Suprapubic skin (tissue), 4 donors: ENCODE data around the gene CELF5. TPM values are rescaled to one million over a fixed set of nuclear protein-coding genes. Genes with fewer than 3 reads are reported as not detected.

Experiments used
- DNase-seq, 2 donors: peaks; one replicate each; pipeline ENCODE4 v3.0.0-alpha.2; 2019; ENCODE audit warnings: low spot score in 2 of 2
- H3K27ac ChIP-seq: fragments of 200-600 bp; sonication (generic); one replicate; pipeline ENCODE4 v1.5.1; 2019
- H3K27me3 ChIP-seq: fragments of 200-600 bp; sonication (generic); one replicate; pipeline ENCODE4 v1.5.1; 2019
- H3K36me3 ChIP-seq: fragments of 200-600 bp; sonication (generic); one replicate; pipeline ENCODE4 v1.5.1; 2019
- H3K4me1 ChIP-seq: fragments of 200-600 bp; sonication (generic); one replicate; pipeline ENCODE4 v1.5.1; 2019
- H3K4me3 ChIP-seq: fragments of 200-600 bp; sonication (generic); one replicate; pipeline ENCODE4 v1.5.1; 2019; ENCODE audit warnings: mild to moderate bottlenecking
- H3K9me3 ChIP-seq: fragments of 200-600 bp; sonication (generic); one replicate; pipeline ENCODE4 v1.5.1; 2019
- EP300 ChIP-seq: sonication (generic); formaldehyde crosslinking; IDR thresholded peaks from one replicate; pipeline ENCODE4 v1.6.1; 2017; ENCODE audit warnings: antibody characterized with exemption
- POLR2A ChIP-seq, 2 donors: fragments of 450-650 bp; IDR thresholded peaks; one replicate each; pipeline ENCODE4 v1.6.1; 2017; ENCODE audit warnings: antibody characterized with exemption in 2 of 2, mild to moderate bottlenecking in 2 of 2, moderate library complexity in 2 of 2
- POLR2AphosphoS5 ChIP-seq, 3 donors: sonication (generic); formaldehyde crosslinking; IDR thresholded peaks; one replicate each; pipeline ENCODE4 v1.6.1; 2017; ENCODE audit warnings: antibody characterized with exemption in 3 of 3
- WGBS: methylation state at CpG from one replicate; pipeline ENCODE4 v1.1.5; 2018; 5-methylcytosine and 5-hydroxymethylcytosine counted together
- total RNA-seq, 4 donors: library from RNA; depleted of rRNA; stranded (reverse); fragments of >200 nt; gene quantifications; one replicate each; pipeline ENCODE4 v1.1.0, GENCODE V29; 2016
- TF ChIP-seq, protein P1 (sequence below), 2 donors: fragments of 200-600 bp in 1 of 2; fragments of 450-650 bp in 1 of 2; sonication (generic) in 1 of 2; IDR thresholded peaks; one replicate each; pipeline ENCODE4 v1.5.1; 2016 to 2019; ENCODE audit warnings: antibody characterized with exemption in 2 of 2, mild to moderate bottlenecking in 1 of 2, moderate library complexity in 1 of 2

Gene CELF5
- under 1 TPM in 3 of 4 donors, not detected in 1; 0.17 to 0.87 (median 0.64) TPM for total RNA-seq

DNA sequence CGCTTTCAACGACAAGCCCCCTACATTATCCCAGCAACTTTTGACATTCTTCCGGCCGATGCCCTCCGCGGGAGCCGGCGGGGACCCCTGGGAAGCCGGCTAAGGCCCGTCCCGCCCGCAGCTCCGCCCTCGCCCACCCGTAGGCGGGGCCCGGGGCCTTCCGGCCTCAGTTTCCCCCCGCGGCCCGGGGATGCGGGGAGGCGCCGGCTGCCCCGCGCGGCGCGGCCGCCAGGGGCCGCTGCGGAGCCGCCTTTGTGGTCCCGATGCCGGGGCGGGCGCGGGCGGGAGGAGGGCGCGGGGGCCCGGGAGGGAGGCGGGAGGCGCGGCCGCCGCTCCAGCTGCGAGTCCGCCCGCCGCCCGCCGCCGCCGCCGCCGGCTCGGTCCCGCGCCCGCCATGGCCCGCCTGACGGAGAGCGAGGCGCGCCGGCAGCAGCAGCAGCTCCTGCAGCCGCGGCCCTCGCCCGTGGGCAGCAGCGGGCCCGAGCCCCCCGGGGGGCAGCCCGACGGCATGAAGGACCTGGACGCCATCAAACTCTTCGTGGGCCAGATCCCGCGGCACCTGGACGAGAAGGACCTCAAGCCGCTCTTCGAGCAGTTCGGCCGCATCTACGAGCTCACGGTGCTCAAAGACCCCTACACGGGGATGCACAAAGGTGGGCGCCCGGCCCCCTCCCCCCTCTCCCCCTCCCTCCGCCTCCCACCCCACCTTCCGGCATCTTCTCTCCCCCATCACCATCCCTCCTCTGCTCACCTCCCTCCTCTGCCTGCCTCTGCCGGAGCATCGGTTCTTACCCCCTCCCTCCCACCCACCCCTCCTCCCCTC lies at the start of gene CELF5:
Gene CELF5, plus strand, starts transcription at position 316 of the 823 bp plus-strand sequence. Its CDS starts 79 bp downstream, at position 395.
- Histone ChIP-seq H3K27me3 (peaks cover 79% of the 10 kb centered on the region), H3K4me3 (peak within 1 kb of the TSS; percentile 34), H3K36me3 (no peaks in the 10 kb centered on the region), H3K9me3 (no peaks in the 10 kb centered on the region), H3K27ac (no peak within 1 kb of the TSS), H3K4me1 (peaks cover 8% of the 10 kb centered on the region)
- DNase-seq, result no peak
- 8% methylated on average over 19 of the region's 94 CpGs for WGBS
- TF ChIP-seq, protein P1, sequence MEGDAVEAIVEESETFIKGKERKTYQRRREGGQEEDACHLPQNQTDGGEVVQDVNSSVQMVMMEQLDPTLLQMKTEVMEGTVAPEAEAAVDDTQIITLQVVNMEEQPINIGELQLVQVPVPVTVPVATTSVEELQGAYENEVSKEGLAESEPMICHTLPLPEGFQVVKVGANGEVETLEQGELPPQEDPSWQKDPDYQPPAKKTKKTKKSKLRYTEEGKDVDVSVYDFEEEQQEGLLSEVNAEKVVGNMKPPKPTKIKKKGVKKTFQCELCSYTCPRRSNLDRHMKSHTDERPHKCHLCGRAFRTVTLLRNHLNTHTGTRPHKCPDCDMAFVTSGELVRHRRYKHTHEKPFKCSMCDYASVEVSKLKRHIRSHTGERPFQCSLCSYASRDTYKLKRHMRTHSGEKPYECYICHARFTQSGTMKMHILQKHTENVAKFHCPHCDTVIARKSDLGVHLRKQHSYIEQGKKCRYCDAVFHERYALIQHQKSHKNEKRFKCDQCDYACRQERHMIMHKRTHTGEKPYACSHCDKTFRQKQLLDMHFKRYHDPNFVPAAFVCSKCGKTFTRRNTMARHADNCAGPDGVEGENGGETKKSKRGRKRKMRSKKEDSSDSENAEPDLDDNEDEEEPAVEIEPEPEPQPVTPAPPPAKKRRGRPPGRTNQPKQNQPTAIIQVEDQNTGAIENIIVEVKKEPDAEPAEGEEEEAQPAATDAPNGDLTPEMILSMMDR (IDR thresholded peaks at IDR 0.05), result peak; percentile 40 to 74
- no peak for TF ChIP-seq POLR2AphosphoS5 (IDR thresholded peaks at IDR 0.05)

DNA sequence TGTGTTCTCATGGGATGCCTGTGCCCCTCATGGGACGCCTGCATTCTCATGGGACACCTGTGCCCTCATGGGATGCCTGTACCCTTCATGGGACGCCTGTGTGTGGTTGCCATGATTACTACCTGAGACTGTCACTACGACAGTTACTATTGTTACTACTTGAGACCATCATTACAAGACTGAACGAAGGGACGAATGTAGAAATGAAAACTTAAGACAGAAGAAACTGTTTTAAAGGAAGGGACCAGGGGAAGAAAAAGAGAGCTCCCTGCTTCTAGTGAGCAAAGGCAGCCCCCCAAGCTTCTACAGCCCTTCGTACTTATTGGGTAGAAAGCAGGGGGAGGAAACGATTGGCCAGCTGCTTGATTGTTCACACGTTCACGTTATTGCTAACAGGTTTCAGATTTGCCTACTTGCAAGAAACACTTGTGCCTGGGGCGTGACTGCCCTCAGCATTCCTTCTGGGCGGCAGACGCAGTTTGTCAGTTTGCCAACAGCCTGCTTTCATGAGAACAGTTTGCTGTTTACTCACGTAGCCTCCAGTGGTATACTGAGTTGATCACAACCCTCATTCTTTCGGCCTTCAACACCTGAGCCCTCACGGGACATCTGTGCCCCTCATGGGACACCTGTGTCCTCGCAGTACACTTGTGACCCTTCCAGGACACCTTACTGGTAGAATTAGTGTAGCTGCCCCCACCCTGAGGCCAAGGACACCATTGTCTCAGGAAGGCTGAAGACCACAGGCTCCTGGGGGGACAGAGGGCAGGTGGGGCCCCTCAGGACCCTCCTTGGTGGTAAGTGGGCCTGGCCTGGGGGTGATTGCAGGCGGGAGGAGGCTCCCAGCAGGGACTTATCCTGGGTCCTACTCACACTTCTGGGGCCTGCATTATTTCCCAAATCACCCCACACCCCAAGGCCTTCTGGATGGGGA lies 48.4 kb upstream of the CELF5 start:
- DNase-seq, result no peak
- TF ChIP-seq EP300 (no peak), POLR2AphosphoS5 (IDR thresholded peaks at IDR 0.05) (no peak), POLR2A (IDR thresholded peaks at IDR 0.05) (no peak)
- TF ChIP-seq, protein P1 (IDR thresholded peaks at IDR 0.05), result no peak

DNA sequence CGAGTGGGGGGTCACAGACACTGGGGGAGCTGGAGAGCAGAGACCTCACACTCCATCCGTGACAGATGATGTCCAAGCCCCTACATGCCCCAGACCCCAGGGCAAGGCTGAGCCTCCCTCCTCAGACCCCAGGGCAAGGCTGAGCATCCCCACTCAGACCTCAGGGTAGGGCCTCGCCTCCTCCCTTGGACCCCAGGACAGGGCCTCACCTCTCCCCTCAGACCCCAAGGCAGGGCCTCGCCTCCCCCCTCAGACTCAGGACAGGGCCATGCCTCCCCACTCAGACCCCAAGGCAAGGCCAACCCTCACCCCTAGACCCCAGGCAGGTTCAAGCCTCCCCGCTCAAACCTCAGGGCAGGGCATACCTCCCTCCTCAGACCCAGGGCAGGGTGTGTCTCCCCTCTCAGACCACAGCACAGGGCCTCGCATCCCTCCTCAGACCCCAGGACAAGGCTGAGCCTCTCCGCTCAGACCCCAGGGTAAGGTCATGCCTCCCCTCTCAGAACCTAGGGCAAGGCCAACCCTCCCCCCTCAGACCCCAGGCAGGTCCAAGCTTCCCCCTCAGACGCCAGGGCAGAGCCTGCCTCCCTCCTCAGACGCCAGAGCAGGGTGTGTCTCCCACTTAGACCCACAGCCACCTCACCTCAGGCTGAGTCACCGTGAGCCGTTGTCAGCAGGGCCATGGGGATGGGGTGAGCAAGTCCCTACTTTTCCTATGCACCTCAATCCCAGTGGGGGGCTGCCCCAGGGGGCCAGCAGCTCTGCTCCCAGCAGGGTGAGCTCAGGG lies 47.6 kb upstream of the CELF5 start:
- WGBS, result 59% methylated on average over 8 of the region's 11 CpGs
- no peak overlapping the region for H3K4me3 ChIP-seq

More for the DNA sequence above, 48.4 kb upstream of the CELF5 start:
- H3K9me3 ChIP-seq, result no peaks in the 10 kb centered on the region
- no peak overlapping the region for H3K4me3 ChIP-seq
- no peaks in the 10 kb centered on the region for H3K27me3 ChIP-seq
- no peak overlapping the region for H3K27ac ChIP-seq
- no peaks in the 10 kb centered on the region for H3K36me3 ChIP-seq
- H3K4me1 ChIP-seq, result peaks cover 16% of the 10 kb centered on the region
- WGBS, result 50% methylated on average over 16 of the region's 17 CpGs

DNA sequence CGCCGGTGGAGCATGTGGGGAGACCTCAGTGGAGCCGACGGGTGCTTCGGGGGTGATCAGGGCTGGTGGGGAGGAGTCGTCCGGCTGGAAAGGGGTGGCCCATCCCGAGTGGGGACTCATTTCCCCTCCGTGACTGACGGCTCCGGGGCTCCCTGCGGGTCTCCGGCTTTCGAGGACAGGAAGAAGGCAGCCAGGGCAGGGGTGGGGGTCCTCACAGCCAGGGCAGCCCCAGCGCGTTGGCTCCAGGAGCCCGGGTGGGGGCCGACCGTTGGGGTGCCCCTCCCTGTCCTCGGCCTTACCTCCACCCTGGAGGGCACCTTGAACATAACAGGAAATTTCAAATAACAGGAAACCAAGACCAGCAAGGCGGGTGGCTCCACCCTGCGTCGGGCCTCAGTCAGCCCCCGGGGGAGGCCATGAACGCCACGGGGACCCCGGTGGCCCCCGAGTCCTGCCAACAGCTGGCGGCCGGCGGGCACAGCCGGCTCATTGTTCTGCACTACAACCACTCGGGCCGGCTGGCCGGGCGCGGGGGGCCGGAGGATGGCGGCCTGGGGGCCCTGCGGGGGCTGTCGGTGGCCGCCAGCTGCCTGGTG lies 46.0 kb upstream of the CELF5 start, which contains the start of gene S1PR4:
Gene S1PR4, plus strand, starts transcription at position 393 of the 596 bp plus-strand sequence. Its CDS starts 24 bp downstream, at position 417.
- H3K27ac ChIP-seq, result no peak within 1 kb of the TSS
- TF ChIP-seq EP300, result no peak
- no peak for TF ChIP-seq POLR2A (IDR thresholded peaks at IDR 0.05)
- no peak for TF ChIP-seq POLR2AphosphoS5 (IDR thresholded peaks at IDR 0.05)
- TF ChIP-seq, protein P1 (IDR thresholded peaks at IDR 0.05), result no peak
- 74% methylated on average over 13 of the region's 42 CpGs for WGBS
- H3K4me1 ChIP-seq, result peaks cover 16% of the 10 kb centered on the region
- H3K36me3 ChIP-seq, result no peaks in the 10 kb centered on the region
- H3K4me3 ChIP-seq, result peak within 1 kb of the TSS; percentile 14
- no peaks in the 10 kb centered on the region for H3K9me3 ChIP-seq
- peak in 1 of 2 donors; percentile 78 for DNase-seq
- no peaks in the 10 kb centered on the region for H3K27me3 ChIP-seq

More for the DNA sequence above, 47.6 kb upstream of the CELF5 start:
- no peaks in the 10 kb centered on the region for H3K36me3 ChIP-seq
- no peak for DNase-seq
- H3K9me3 ChIP-seq, result no peaks in the 10 kb centered on the region
- H3K4me1 ChIP-seq, result peaks cover 16% of the 10 kb centered on the region
- no peak overlapping the region for H3K27ac ChIP-seq
- no peaks in the 10 kb centered on the region for H3K27me3 ChIP-seq
- TF ChIP-seq POLR2A (IDR thresholded peaks at IDR 0.05) (no peak), POLR2AphosphoS5 (IDR thresholded peaks at IDR 0.05) (no peak), EP300 (no peak)
- TF ChIP-seq, protein P1 (IDR thresholded peaks at IDR 0.05), result no peak
